Camera-type eye (tissue), 1 donor: ENCODE data around the gene LMX1B. TPM values are rescaled to one million over a fixed set of nuclear protein-coding genes. Genes with fewer than 3 reads are reported as not detected.

Source experiments
- total RNA-seq: library from RNA; depleted of rRNA; stranded (reverse); fragments of >200 nt; gene quantifications from one replicate; pipeline ENCODE4 v1.2.3, GENCODE V29; 2014

Gene LMX1B
- total RNA-seq: 12.9 TPM

DNA sequence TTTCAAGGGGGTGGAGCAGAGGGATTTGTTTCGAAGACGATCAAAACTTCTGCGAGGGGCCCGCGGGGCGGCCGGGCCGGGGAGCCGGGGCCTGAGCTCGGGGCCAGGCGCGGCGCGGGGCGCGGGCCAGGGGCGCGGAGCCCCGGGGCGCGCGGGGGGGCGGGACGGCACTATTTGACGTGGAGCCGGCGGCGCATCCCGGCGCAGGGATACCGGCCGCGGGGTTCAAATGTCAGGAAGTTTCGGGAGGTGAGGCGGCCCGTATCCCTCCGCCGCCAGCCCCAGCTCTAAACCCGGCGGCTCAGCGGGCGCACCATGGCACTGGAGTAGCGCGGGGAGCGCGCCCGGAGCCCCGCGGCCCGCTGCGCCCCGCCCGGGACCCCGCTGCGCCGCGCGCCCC lies at the start of gene LMX1B:
LMX1B (plus strand) TSS at position 278 of the 400 bp plus-strand sequence. CDS start 522 bp downstream, outside the sequence.

Other genes starting within 250 kb of the LMX1B start
- gene ZBTB43, start 191.1 kb downstream of the LMX1B start, total RNA-seq: 24.6 TPM
- gene ZBTB34, start 246.7 kb downstream of the LMX1B start, total RNA-seq: 35.9 TPM